HG02970 (cell line): Measurements from ENCODE around the gene ELANE.

Experiments
- ATAC-seq: cut with Tn5 transposase; IDR thresholded peaks from one replicate; pipeline ENCODE4 v1.9.1; 2021; ENCODE audit warnings: mild to moderate bottlenecking, moderate library complexity, moderate number of reproducible peaks; ENCODE audit not compliant: unreplicated experiment, low FRiP score

The ELANE gene

DNA sequence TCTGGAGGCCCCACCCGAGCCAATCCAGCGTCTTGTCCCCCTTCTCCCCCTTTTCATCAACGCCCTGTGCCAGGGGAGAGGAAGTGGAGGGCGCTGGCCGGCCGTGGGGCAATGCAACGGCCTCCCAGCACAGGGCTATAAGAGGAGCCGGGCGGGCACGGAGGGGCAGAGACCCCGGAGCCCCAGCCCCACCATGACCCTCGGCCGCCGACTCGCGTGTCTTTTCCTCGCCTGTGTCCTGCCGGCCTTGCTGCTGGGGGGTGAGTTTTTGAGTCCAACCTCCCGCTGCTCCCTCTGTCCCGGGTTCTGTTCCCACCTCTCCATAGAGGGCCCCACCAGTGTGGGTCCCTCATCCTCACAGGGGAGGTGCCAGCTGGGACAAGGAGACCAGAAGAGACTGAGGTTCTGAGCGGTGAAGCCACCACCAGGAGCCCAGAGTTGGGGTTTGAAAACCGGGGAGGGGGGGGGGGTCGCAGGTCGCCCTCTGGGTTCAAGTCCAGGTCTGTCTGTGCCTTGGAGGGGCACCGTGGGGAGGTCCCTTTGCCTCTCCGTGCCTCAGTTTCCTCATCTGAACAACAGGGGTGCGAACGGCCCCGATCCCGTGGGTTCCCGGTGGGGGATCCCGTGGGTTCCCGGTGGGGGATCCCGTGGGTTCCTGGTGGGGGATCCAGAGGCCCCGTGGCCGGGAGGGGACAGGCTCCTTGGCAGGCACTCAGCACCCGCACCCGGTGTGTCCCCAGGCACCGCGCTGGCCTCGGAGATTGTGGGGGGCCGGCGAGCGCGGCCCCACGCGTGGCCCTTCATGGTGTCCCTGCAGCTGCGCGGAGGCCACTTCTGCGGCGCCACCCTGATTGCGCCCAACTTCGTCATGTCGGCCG is at the start of gene ELANE:
ELANE (plus strand) TSS at position 168 of the 878 bp plus-strand sequence; CDS start at position 194, 26 bp downstream.
- no peak for ATAC-seq

DNA sequence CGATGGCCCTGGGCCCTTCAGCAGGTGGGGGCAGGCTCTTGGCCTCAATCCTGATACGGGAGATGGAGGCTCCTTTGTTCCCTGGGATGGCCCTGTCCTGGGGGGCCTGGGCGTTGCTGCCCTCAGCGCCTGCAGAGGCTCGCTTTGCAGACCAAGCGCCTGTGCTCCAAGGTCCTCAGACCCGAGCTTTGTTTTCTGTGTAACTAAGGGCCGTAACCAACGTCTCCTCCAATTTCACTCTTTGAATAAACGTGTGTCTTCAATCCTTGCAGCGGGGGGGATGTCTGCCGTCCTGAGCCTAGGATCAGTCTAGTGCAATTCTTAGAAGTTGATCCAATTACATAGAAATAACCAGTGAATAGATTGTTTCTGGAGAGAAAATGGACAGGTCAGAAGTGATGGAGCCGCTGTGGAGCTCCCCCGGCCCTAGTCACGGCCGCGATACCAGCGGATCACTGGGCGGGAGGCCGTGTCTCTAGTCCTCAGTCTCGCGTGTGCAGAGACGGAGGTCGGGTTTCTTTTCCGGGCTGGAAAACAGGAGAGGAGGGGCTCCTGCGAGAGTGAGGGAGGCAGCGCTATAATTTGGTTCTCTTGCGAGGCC is 49.5 kb upstream of the ELANE start:
- ATAC-seq: no peak

DNA sequence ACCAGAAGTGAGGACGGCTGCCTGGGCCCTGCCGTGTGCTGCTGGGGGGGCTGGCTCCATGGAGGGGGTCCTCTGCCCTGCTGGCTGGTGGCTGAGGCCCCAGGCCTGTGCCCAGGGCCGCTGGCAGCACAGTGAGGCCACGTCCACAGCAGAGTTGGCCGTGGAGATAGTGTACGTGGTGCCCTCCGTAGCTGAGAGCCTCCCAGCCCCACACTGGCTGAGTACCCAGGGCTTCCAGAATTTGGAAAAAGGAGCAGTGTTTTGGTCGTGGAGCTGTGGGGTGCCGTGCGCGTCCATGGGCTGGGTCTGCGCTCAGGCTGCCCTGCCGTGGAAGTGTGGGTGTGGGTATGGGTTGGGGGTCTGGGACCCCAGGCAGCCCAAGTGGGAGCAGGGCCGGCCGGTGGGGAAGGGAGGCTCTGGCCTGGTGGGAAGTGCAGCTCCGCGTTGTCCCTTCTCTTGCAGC is 49.0 kb upstream of the ELANE start:
- ATAC-seq: no peak

DNA sequence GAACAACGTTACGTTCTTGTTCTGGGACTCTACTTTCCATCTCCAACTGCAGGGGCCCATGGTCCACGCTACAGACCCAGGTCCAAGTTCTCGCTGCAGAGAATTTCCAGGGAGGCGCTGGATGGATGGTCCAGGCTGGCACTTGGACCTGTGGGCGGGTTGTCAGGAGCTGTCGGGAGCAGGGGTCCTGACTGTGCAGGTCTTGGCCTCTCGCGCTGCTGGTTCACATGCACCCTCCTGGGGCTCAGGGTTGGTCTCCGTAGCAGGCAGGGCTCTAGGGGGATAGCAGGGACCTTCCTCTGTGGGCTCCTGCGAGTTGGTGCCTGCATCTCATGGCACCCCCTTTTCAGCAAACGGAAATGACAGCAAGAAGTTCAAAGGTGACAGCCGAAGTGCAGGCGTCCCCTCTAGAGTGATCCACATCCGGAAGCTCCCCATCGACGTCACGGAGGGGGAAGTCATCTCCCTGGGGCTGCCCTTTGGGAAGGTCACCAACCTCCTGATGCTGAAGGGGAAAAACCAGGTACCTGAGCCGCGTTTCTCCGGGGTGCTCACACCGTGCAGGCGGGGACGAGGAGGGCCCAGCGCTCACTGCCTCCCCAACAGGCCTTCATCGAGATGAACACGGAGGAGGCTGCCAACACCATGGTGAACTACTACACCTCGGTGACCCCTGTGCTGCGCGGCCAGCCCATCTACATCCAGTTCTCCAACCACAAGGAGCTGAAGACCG is 48.3 kb upstream of the ELANE start:
- no peak for ATAC-seq

DNA sequence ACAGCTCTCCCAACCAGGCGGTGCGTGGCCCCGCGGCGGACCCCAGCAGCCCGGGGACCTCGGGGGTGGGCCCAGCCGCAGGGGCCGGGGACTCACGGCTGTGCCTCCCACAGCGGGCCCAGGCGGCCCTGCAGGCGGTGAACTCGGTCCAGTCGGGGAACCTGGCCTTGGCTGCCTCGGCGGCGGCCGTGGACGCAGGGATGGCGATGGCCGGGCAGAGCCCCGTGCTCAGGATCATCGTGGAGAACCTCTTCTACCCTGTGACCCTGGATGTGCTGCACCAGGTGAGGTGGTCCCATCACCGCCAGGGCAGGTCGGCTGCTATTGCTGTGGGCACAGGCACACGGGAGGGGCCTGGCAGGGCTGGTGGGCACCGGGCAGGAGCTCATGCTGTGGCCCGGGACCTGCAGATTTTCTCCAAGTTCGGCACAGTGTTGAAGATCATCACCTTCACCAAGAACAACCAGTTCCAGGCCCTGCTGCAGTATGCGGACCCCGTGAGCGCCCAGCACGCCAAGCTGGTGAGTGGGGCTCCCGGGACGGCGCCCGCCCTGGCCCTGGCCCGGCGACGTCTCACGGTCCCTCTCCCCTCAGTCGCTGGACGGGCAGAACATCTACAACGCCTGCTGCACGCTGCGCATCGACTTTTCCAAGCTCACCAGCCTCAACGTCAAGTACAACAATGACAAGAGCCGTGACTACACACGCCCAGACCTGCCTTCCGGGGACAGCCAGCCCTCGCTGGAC is 47.5 kb upstream of the ELANE start:
- no peak for ATAC-seq

DNA sequence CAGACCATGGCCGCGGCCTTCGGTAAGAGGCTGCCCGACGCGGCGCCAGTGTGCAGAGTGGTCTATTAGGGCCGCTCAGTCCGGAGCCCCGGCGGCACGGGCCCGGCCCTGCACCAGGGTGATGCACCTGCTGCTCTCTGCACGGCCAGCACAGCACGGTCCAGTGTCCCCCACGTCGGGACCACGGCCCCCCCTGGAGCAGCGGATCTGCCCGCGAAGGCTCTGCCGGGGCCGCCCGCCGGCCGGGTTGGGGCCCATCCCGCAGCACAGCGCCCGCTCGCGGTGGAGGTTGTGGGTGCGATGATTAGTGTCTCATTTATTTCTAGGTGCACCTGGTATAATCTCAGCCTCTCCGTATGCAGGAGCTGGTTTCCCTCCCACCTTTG is 46.9 kb upstream of the ELANE start:
- no peak for ATAC-seq

DNA sequence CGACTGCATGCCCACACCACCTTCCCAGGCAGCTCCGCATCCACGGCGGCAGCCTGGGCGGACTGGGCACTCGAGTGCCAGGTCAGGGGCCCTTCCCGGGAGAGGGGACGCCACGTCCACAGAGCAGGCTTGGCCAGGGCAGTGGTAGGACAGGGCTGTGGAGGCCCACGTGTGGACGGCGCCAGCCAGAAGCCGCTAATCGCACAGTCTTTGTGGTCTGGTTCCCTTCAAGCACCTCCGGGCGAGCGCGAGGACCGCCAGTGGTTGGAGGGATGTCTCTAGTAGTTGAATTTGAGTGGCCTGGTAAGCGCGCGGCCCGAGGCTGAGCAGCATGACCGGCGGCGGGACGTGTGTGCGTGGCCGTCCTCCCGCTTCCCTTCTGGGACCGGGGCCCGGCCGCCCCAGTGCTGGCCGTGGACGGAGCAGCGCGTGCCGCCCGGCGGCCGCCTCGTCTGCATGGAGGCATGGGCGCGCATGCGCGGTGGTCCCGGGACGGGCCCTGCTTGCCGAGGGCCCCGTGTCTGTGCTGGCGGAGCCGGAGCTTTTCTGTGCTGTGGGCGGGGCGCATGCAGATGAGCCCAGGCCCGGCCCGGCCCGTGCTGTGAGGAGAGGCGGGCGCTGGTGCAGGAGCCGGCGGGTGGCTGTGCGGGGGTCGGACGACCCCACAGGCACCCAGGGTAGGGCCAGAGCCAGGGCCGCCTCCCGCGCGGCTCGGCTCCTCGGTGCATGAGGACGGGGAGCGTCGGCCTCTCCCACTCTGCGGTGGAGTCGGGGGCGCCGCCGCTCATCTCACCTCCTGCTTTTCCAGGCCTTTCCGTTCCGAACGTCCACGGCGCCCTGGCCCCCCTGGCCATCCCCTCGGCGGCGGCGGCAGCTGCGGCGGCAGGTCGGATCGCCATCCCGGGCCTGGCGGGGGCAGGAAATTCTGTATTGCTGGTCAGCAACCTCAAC is 46.2 kb upstream of the ELANE start:
- ATAC-seq: no peak

DNA sequence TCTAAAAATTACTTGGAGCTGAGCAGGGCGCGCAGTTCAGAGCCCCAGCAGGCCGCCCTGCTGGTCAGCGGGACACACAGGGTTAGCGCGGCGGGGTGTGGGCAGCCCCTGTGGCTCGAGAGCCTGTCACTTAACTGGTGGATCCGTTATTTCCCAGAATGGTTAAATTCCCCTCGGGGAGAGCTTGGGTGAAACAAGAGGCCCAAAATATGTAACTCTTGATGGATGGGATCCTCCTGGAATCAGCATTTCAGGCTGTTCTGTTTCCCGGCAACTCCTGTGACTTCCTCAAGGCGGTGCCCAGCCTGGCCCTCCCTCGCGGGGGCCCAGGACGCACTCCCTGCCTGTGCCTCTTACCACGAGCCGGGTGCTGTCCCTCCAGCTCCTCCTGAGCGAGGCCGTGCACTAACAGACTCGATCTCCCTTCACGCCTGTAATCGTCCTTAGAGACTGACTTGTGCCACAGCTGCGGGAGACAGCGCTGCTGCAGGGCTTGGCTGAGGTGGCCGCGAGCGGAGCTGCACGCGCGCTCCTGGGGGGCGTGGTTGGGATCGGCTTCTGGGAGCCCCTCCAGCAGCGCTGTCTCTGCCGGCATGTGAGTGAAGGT is 45.2 kb upstream of the ELANE start:
- ATAC-seq: no peak

DNA sequence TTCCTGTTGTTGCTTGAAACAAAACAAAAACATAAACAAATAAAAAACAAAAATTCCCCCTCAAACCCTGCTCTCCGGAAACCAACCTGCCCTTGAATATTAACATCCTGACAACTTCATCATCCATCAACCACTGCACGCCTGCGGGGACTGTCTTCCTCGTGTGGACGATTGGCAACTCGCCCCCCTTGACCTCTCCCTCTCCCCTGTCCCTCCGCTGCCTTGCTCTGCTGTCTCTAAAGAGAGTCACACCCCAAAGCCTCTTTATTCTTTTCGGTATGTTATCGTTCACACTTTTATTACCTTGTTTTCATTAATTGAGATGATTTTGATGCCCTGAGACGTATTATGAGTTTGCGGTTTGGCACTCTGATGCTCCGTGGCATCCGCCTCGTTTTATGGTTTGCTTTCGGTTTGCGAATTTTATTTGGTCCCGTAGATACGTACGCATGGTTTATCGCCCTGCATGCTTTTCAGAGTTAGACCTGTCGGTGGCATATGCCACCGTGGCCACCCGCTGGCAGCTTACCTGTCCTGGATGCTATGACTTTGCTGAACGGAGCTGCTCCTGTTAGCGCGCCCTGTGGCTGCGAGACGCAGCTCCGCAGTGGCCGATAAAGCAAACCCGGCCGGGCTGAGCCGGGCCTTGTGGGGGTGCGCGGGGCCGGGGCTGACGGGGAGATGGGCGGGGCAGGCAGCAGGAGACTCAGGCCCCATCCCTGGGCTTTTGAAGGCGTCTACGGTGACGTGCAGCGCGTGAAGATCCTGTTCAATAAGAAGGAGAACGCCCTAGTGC is 44.3 kb upstream of the ELANE start:
- no peak for ATAC-seq

DNA sequence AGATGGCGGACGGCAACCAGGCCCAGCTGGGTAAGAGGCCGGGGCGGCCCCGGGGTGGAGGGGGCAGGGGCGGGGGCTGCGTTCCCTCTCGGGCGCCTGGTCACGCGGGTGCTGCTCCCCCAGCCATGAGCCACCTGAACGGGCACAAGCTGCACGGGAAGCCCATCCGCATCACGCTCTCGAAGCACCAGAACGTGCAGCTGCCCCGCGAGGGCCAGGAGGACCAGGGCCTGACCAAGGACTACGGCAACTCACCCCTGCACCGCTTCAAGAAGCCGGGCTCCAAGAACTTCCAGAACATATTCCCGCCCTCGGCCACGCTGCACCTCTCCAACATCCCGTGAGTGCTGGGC is 43.7 kb upstream of the ELANE start:
- ATAC-seq: no peak

DNA sequence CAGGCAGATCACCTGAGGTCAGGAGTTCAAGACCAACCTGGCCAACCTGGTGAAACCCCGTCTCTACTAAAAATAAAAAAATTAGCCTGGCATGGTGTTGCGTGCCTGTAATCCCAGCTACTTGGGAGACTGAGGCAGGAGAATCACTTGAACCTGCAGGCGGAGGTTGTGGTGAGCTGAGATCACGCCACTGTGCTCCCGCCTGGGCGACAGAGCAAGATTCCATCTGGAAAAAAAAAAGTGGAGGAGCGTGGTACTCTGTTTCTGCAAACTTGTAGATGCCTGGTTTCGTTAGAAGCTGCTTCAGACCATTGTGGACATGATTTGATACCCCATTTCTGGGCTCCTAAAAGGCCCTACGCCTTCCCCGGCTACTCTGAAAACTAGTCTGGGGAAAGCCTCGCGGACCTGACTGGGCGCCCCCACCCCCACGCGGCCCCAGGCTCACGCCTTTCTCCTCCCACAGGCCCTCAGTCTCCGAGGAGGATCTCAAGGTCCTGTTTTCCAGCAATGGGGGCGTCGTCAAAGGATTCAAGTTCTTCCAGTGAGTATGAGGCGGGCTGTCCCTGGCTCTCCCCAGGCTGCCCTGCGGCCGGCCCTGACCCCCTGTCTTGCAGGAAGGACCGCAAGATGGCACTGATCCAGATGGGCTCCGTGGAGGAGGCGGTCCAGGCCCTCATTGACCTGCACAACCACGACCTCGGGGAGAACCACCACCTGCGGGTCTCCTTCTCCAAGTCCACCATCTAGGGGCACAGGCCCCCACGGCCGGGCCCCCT is 41.8 kb upstream of the ELANE start:
- ATAC-seq: no peak

DNA sequence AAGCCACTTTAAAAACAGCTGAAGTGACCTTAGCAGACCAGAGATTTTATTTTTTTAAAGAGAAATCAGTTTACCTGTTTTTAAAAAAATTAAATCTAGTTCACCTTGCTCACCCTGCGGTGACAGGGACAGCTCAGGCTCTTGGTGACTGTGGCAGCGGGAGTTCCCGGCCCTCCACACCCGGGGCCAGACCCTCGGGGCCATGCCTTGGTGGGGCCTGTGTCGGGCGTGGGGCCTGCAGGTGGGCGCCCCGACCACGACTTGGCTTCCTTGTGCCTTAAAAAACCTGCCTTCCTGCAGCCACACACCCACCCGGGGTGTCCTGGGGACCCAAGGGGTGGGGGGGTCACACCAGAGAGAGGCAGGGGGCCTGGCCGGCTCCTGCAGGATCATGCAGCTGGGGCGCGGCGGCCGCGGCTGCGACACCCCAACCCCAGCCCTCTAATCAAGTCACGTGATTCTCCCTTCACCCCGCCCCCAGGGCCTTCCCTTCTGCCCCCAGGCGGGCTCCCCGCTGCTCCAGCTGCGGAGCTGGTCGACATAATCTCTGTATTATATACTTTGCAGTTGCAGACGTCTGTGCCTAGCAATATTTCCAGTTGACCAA is 41.1 kb upstream of the ELANE start:
- no peak for ATAC-seq

DNA sequence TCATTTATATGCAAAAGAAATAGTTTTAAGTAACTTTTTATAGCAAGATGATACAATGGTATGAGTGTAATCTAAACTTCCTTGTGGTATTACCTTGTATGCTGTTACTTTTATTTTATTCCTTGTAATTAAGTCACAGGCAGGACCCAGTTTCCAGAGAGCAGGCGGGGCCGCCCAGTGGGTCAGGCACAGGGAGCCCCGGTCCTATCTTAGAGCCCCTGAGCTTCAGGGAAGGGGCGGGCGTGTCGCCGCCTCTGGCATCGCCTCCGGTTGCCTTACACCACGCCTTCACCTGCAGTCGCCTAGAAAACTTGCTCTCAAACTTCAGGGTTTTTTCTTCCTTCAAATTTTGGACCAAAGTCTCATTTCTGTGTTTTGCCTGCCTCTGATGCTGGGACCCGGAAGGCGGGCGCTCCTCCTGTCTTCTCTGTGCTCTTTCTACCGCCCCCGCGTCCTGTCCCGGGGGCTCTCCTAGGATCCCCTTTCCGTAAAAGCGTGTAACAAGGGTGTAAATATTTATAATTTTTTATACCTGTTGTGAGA is 40.5 kb upstream of the ELANE start:
- ATAC-seq: no peak

DNA sequence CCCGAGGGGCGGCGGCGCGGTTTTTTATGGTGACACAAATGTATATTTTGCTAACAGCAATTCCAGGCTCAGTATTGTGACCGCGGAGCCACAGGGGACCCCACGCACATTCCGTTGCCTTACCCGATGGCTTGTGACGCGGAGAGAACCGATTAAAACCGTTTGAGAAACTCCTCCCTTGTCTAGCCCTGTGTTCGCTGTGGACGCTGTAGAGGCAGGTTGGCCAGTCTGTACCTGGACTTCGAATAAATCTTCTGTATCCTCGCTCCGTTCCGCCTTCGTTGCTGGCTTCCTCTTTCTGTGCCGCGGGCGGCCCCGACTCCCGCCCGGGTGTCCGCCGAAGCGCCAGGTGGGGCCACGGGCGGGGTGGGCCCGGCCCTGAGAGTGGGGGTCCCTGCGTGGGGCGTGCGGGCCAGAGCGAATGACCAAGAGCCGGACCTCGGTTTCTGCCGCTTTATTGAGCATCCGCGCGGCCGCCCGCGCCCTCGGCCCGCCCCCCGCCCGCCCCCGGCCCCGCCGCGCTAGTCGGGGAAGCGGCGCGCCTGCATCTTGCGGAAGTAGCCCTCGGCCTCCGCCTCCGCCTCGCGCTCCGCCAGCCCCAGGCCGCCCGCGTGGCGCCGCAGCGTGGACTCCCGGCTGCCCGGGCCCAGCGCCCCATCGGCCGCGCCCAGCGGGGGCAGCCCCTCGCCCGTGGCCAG is 39.9 kb upstream of the ELANE start:
- ATAC-seq: no peak

DNA sequence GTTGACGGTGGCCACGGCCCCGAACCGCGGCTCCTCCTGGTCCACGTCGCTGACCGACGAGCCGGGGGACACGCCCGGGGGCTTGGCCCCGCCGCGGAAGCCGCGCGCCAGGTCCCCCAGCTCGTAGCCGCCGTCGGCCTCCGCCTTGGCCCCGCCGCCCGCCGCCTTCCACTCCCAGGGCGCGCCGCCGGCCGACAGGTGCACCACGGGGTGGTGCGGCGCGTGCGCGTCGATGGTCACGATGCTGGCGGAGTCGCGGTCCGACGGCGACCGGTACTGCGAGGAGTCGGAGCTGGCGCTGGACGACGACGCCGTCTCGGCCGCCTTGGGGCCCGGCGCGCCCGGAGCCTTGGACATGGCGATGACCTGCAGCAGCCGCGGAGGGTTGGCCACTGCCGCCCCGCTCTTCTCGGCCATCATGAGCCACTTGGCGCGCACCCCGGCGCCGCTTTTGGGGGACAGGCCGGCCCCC is 39.3 kb upstream of the ELANE start:
- ATAC-seq: no peak
